ENCODE results near the gene CCDC187.

DNA sequence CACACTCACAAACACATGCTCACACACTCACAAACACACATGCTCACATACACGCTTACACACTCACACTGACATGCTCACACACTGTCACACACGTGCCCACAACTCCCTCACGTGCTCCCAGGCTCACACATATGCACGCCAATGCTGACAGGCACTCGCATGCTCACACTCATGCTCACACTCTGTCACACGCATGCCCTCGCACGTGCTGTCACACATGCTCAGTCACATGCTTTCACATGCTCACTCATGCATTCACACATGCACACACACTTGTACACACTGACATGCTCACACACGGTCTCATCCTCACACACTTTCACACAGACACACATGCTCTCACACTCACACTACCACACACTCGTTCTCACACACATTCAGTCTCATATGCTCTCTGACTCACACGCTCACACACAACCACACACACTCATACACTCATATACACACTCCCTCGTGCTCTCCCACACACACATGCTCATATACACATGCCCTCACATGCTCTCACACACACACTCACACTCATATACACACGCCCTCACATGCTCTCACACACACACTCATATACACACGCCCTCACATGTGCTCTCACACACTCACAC lies 10.3 kb downstream of the CCDC187 start:
- TF ChIP-seq, protein P1, sequence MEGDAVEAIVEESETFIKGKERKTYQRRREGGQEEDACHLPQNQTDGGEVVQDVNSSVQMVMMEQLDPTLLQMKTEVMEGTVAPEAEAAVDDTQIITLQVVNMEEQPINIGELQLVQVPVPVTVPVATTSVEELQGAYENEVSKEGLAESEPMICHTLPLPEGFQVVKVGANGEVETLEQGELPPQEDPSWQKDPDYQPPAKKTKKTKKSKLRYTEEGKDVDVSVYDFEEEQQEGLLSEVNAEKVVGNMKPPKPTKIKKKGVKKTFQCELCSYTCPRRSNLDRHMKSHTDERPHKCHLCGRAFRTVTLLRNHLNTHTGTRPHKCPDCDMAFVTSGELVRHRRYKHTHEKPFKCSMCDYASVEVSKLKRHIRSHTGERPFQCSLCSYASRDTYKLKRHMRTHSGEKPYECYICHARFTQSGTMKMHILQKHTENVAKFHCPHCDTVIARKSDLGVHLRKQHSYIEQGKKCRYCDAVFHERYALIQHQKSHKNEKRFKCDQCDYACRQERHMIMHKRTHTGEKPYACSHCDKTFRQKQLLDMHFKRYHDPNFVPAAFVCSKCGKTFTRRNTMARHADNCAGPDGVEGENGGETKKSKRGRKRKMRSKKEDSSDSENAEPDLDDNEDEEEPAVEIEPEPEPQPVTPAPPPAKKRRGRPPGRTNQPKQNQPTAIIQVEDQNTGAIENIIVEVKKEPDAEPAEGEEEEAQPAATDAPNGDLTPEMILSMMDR (IDR thresholded peaks at IDR 0.05): no peak
- no peak for TF ChIP-seq POLR2A (IDR thresholded peaks at IDR 0.05)
- TF ChIP-seq POLR2AphosphoS5 (IDR thresholded peaks at IDR 0.05): no peak
- TF ChIP-seq EP300 (IDR thresholded peaks at IDR 0.05): no peak
